HT1080 (cell line): ENCODE data around the gene ERO1B. TPM values are rescaled to one million over a fixed set of nuclear protein-coding genes. Genes with fewer than 3 reads are reported as not detected.
"Not testable (repeated sequence)": the region's sequence is repeated elsewhere in the genome, so short reads cannot be mapped to it uniquely, and the experiment has no call there.

Experiments
- DNase-seq: peaks from one replicate; pipeline ENCODE4 v3.0.0-alpha.2; 2015; ENCODE audit warnings: low read depth
- polyA plus RNA-seq, 2 experiments: library from polyadenylated mRNA; depleted of rRNA; stranded (reverse); fragments of >200 nt; gene quantifications; 2 replicates each; pipeline ENCODE4 v1.2.3, GENCODE V29; 2015
- total RNA-seq: library from RNA; depleted of rRNA; stranded (reverse); fragments of >200 nt; shearing (Covaris generic); gene quantifications from 2 replicates; pipeline ENCODE4 v1.2.3, GENCODE V29; 2014; rRNA removed

Gene ERO1B
- total RNA-seq = 2.2 and 2.6 TPM in 2 replicates
- polyA plus RNA-seq (2015; cell fraction: cytosol; rRNA removed) = 4.7 and 6.2 TPM in 2 replicates
- polyA plus RNA-seq (2015; cell fraction: nucleus; rRNA removed) = 6.9 and 7.0 TPM in 2 replicates

GRCh38 chr1:236281654-236282424 lies at the start of gene ERO1B:
Gene ERO1B, minus strand, starts transcription at chr1:236281958. Its CDS starts 175 bp downstream, at chr1:236281783.
- DNase-seq = peak; percentile 91

- not testable (repeated sequence) for DNase-seq
Measured at GRCh38 chr1:236331412-236331811, 49.7 kb upstream of the ERO1B start.

- DNase-seq = no peak
Measured at GRCh38 chr1:236326432-236326831, 44.7 kb upstream of the ERO1B start.

- DNase-seq = no peak
Measured at GRCh38 chr1:236325567-236325966, 43.8 kb upstream of the ERO1B start.

- DNase-seq = no peak
Measured at GRCh38 chr1:236323819-236324411, 42.2 kb upstream of the ERO1B start.

GRCh38 chr1:236322566-236323409 lies 41.0 kb upstream of the ERO1B start:
- DNase-seq = no peak

GRCh38 chr1:236321101-236321500 lies 39.3 kb upstream of the ERO1B start:
- no peak for DNase-seq

GRCh38 chr1:236320671-236321070 lies 38.9 kb upstream of the ERO1B start:
- no peak for DNase-seq

GRCh38 chr1:236320214-236320613 lies 38.5 kb upstream of the ERO1B start:
- DNase-seq = no peak

- no peak for DNase-seq
Measured at GRCh38 chr1:236316437-236316836, 34.7 kb upstream of the ERO1B start.

GRCh38 chr1:236315518-236315917 lies 33.8 kb upstream of the ERO1B start:
- peak; percentile 3 for DNase-seq

GRCh38 chr1:236315092-236315491 lies 33.3 kb upstream of the ERO1B start:
- DNase-seq = no peak

GRCh38 chr1:236314050-236314449 lies 32.3 kb upstream of the ERO1B start:
- not testable (repeated sequence) for DNase-seq

GRCh38 chr1:236313427-236313826 lies 31.7 kb upstream of the ERO1B start:
- DNase-seq = no peak

- DNase-seq = no peak
Measured at GRCh38 chr1:236311040-236311439, 29.3 kb upstream of the ERO1B start.

GRCh38 chr1:236308827-236309226 lies 27.1 kb upstream of the ERO1B start:
- DNase-seq = no peak

GRCh38 chr1:236307435-236307834 lies 25.7 kb upstream of the ERO1B start:
- DNase-seq = no peak

GRCh38 chr1:236304682-236305081 lies 22.9 kb upstream of the ERO1B start:
- DNase-seq = no peak

GRCh38 chr1:236303675-236304074 lies 21.9 kb upstream of the ERO1B start:
- no peak for DNase-seq

GRCh38 chr1:236302941-236303340 lies 21.2 kb upstream of the ERO1B start:
- DNase-seq = no peak

- no peak for DNase-seq
Measured at GRCh38 chr1:236301958-236302335, 20.2 kb upstream of the ERO1B start.
